DOHH2 (cell line): ENCODE measurements around the gene RGS10.

Experiments
- H3F3A ChIP-seq: fragments of 200-600 bp; sonication (generic), shearing (Covaris generic); 2 replicates; pipeline ENCODE4 v1.6.0; 2016; ENCODE audit warnings: antibody characterized with exemption, mild to moderate bottlenecking; ENCODE audit not compliant: control insufficient read depth, insufficient read depth
- H3K27ac ChIP-seq: fragments of 200-600 bp; sonication (generic); 2 replicates; pipeline ENCODE4 v1.5.1; 2014; ENCODE audit warnings: low read depth, mild to moderate bottlenecking, low read length, moderate library complexity
- H3K27me3 ChIP-seq: fragments of 200-600 bp; sonication (generic); 2 replicates; pipeline ENCODE4 v1.6.1; 2014; ENCODE audit warnings: mild to moderate bottlenecking, low read length, mixed read lengths; ENCODE audit not compliant: control insufficient read depth
- H3K36me3 ChIP-seq: fragments of 200-600 bp; sonication (generic); 2 replicates; pipeline ENCODE4 v1.6.1; 2014; ENCODE audit warnings: mild to moderate bottlenecking, low read length, moderate library complexity, mixed read lengths; ENCODE audit not compliant: control insufficient read depth
- H3K4me1 ChIP-seq: fragments of 200-600 bp; sonication (generic); 2 replicates; pipeline ENCODE4 v1.6.1; 2014; ENCODE audit warnings: mild to moderate bottlenecking, low read length, mixed read lengths; ENCODE audit not compliant: control insufficient read depth
- H3K4me2 ChIP-seq: fragments of 200-600 bp; sonication (generic); 2 replicates; pipeline ENCODE4 v1.6.0; 2014; ENCODE audit warnings: mild to moderate bottlenecking, low read length, moderate library complexity
- H3K4me3 ChIP-seq: fragments of 200-600 bp; sonication (generic); 2 replicates; pipeline ENCODE4 v1.5.1; 2014; ENCODE audit warnings: mild to moderate bottlenecking, low read length, mixed read lengths
- H3K79me2 ChIP-seq: fragments of 200-600 bp; sonication (generic); 2 replicates; pipeline ENCODE4 v1.6.1; 2014; ENCODE audit warnings: mild to moderate bottlenecking, low read length, mixed read lengths; ENCODE audit not compliant: control insufficient read depth
- H3K9me2 ChIP-seq: fragments of 200-600 bp; sonication (generic); replicated peaks from 2 replicates; pipeline ENCODE4 v1.6.1; 2014; ENCODE audit warnings: mild to moderate bottlenecking, low read length, mixed read lengths; ENCODE audit not compliant: control insufficient read depth
- H3K9me3 ChIP-seq: fragments of 200-600 bp; sonication (generic); 2 replicates; pipeline ENCODE4 v1.6.1; 2014; ENCODE audit warnings: antibody characterized with exemption, low read length, mixed read lengths; ENCODE audit not compliant: control insufficient read depth, insufficient read depth
- H4K20me1 ChIP-seq: fragments of 200-600 bp; sonication (generic); 2 replicates; pipeline ENCODE4 v1.6.0; 2014; ENCODE audit warnings: low read depth, mild to moderate bottlenecking, antibody characterized with exemption, low read length, moderate library complexity; ENCODE audit not compliant: control insufficient read depth, insufficient read depth
- CTCF ChIP-seq: fragments of 200-600 bp; sonication (generic); IDR thresholded peaks from one replicate; pipeline ENCODE4 v1.5.1; 2014; ENCODE audit warnings: antibody characterized with exemption, mild to moderate bottlenecking, low read depth, low read length; ENCODE audit not compliant: poor library complexity, severe bottlenecking
- EZH2phosphoT487 ChIP-seq: fragments of 200-600 bp; sonication (generic); IDR thresholded peaks from 2 replicates; pipeline ENCODE4 v1.6.1; 2017; ENCODE audit warnings: borderline replicate concordance, mild to moderate bottlenecking, antibody characterized with exemption, low read length, moderate library complexity, mixed read lengths

Gene RGS10

GRCh38 chr10:119489991-119490326, 52.6 kb downstream of the RGS10 start:
- Histone ChIP-seq H3K4me2 (peak overlapping the region; percentile 91), H3K9me3 (no peaks in the 10 kb centered on the region), H4K20me1 (no peaks in the 10 kb centered on the region), H3K9me2 (no peaks in the 10 kb centered on the region), H3K27me3 (no peaks in the 10 kb centered on the region), H3K4me1 (peaks cover 16% of the 10 kb centered on the region), H3F3A (no peaks in the 10 kb centered on the region; the same call in 1 of the 2 replicates), H3K36me3 (no peaks in the 10 kb centered on the region), H3K27ac (no peak overlapping the region), H3K79me2 (no peaks in the 10 kb centered on the region), H3K4me3 (peak overlapping the region; percentile 81)
- no peak for TF ChIP-seq EZH2phosphoT487
- TF ChIP-seq CTCF: peak; percentile 51

DNA sequence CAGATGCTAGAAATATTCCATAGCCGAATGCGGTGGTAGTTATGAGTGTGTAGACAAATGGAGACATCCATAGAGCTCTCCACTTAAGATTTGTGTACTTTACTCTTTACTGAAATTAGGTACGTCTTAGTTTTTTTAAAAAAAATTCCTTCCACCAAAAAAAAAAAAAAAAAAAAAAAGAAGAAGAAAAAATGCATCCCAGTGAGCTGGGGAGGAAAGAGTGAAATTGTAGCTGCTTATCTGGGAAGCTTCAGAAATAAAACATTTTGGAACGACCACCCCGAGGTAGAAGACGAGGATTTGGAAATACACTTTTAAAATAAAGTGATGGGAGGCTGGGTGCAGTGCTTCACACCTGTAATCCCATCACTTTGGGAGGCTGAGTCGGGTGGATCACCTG, 53.8 kb downstream of the RGS10 start:
- H4K20me1 ChIP-seq: no peaks in the 10 kb centered on the region
- no peak overlapping the region for H3K4me2 ChIP-seq
- peaks cover 16% of the 10 kb centered on the region for H3K4me1 ChIP-seq
- H3K27ac ChIP-seq: no peak overlapping the region
- no peak overlapping the region for H3K4me3 ChIP-seq
- TF ChIP-seq CTCF: no peak
- H3K9me3 ChIP-seq: no peaks in the 10 kb centered on the region
- no peaks in the 10 kb centered on the region for H3K9me2 ChIP-seq
- no peaks in the 10 kb centered on the region for H3K27me3 ChIP-seq
- H3F3A ChIP-seq: no peaks in the 10 kb centered on the region; the same call in 1 of the 2 replicates
- H3K36me3 ChIP-seq: no peaks in the 10 kb centered on the region
- no peaks in the 10 kb centered on the region for H3K79me2 ChIP-seq

DNA sequence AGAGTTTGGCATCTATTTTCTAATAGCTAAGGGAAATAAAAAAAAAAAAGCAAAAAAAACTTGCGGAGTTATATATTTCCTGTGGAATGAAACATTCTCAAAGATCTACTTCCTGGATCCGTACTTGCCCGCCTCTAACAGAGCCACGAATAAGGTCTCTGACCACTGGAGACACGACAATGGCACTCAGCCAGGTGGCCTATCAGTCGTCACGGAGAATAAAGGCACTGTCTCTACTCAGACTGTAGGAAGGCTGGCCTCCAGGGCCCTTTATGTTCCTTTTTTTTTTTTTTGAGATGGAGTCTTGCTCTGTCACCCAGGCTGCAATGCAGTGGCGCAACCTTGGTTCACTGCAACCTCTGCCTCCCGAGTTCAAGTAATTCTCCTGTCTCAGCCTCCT, 58.7 kb downstream of the RGS10 start:
- no peak overlapping the region for H3K4me2 ChIP-seq
- no peaks in the 10 kb centered on the region for H3K9me3 ChIP-seq
- no peak for TF ChIP-seq EZH2phosphoT487
- TF ChIP-seq CTCF: no peak
- H3K27me3 ChIP-seq: no peaks in the 10 kb centered on the region
- no peaks in the 10 kb centered on the region for H3F3A ChIP-seq
- no peaks in the 10 kb centered on the region for H3K9me2 ChIP-seq
- no peaks in the 10 kb centered on the region for H4K20me1 ChIP-seq
- H3K27ac ChIP-seq: no peak overlapping the region
- H3K79me2 ChIP-seq: no peaks in the 10 kb centered on the region
- no peaks in the 10 kb centered on the region for H3K36me3 ChIP-seq
- no peak overlapping the region for H3K4me3 ChIP-seq
- peaks cover 10% of the 10 kb centered on the region for H3K4me1 ChIP-seq

GRCh38 chr10:119483001-119483400, 59.5 kb downstream of the RGS10 start:
- H4K20me1 ChIP-seq: no peaks in the 10 kb centered on the region
- H3K79me2 ChIP-seq: no peaks in the 10 kb centered on the region
- H3K36me3 ChIP-seq: no peaks in the 10 kb centered on the region
- peaks cover 17% of the 10 kb centered on the region for H3K4me1 ChIP-seq
- no peak overlapping the region for H3K4me2 ChIP-seq
- no peaks in the 10 kb centered on the region for H3K27me3 ChIP-seq
- H3K4me3 ChIP-seq: no peak overlapping the region
- TF ChIP-seq EZH2phosphoT487 (no peak), CTCF (no peak)
- H3F3A ChIP-seq: no peaks in the 10 kb centered on the region
- H3K27ac ChIP-seq: no peak overlapping the region
- H3K9me3 ChIP-seq: no peaks in the 10 kb centered on the region
- no peaks in the 10 kb centered on the region for H3K9me2 ChIP-seq
